ENCODE results near the gene MC2R.
"Not testable (repeated sequence)": the region's sequence is repeated elsewhere in the genome, so short reads cannot be mapped to it uniquely, and the experiment has no call there.

MC2R gene

GRCh38 chr18:13872373-13872772, 43.0 kb downstream of the MC2R start:
- TF ChIP-seq ZFX (IDR thresholded peaks at IDR 0.05) (no peak), CTCF (conservative IDR thresholded peaks at IDR 0.05) (no peak)
- no peak overlapping the region for H3K27ac ChIP-seq

- TF ChIP-seq CTCF (conservative IDR thresholded peaks at IDR 0.05) (no peak), ZFX (IDR thresholded peaks at IDR 0.05) (no peak)
- no peak overlapping the region for H3K27ac ChIP-seq
Observed at GRCh38 chr18:13871701-13872100, 43.6 kb downstream of the MC2R start.

GRCh38 chr18:13868501-13869271, 46.6 kb downstream of the MC2R start:
- TF ChIP-seq ZFX (IDR thresholded peaks at IDR 0.05) (no peak), CTCF (conservative IDR thresholded peaks at IDR 0.05) (no peak)
- no peak overlapping the region for H3K27ac ChIP-seq

- H3K27ac ChIP-seq = not testable (repeated sequence)
Observed at GRCh38 chr18:13862898-13863297, 52.4 kb downstream of the MC2R start.

- no peak overlapping the region for H3K27ac ChIP-seq
Observed at GRCh38 chr18:13849791-13850190, 65.5 kb downstream of the MC2R start.

GRCh38 chr18:13836559-13836958, 78.8 kb downstream of the MC2R start:
- no peak overlapping the region for H3K27ac ChIP-seq
- TF ChIP-seq ZFX (IDR thresholded peaks at IDR 0.05) = no peak
- no peak for TF ChIP-seq CTCF (conservative IDR thresholded peaks at IDR 0.05)

More at GRCh38 chr18:13849791-13850190, 65.5 kb downstream of the MC2R start:
- TF ChIP-seq ZFX (IDR thresholded peaks at IDR 0.05) = no peak
- TF ChIP-seq CTCF (conservative IDR thresholded peaks at IDR 0.05) = no peak

- no peak for TF ChIP-seq CTCF (conservative IDR thresholded peaks at IDR 0.05)
- no peak for TF ChIP-seq ZFX (IDR thresholded peaks at IDR 0.05)
Observed at GRCh38 chr18:13835202-13835601, 80.1 kb downstream of the MC2R start.

GRCh38 chr18:13834496-13835015, 80.8 kb downstream of the MC2R start:
- no peak overlapping the region for H3K27ac ChIP-seq
- no peak for TF ChIP-seq CTCF (conservative IDR thresholded peaks at IDR 0.05)
- no peak for TF ChIP-seq ZFX (IDR thresholded peaks at IDR 0.05)

More at GRCh38 chr18:13835202-13835601, 80.1 kb downstream of the MC2R start:
- H3K27ac ChIP-seq = no peak overlapping the region
